SIG-M5 treated with dmso at 0.1 percent for 504 hours (cell line): ENCODE results near the gene OR7D4.
"Not testable (repeated sequence)": the region's sequence is repeated elsewhere in the genome, so short reads cannot be mapped to it uniquely, and the experiment has no call there.

Source experiments
- DNase-seq: peaks from one replicate; lab custom pipeline; 2025; ENCODE audit not compliant: unreplicated experiment; lab: John Stamatoyannopoulos, UW

Gene OR7D4

GRCh38 chr19:9219489-9219888 lies at the start of gene OR7D4:
Gene OR7D4 (minus strand): TSS chr19:9219589. CDS start chr19:9214837, 4,752 bp downstream.
- no peak for DNase-seq

- DNase-seq, result no peak
Measured at GRCh38 chr19:9251236-9251635, 31.8 kb upstream of the OR7D4 start.

DNA sequence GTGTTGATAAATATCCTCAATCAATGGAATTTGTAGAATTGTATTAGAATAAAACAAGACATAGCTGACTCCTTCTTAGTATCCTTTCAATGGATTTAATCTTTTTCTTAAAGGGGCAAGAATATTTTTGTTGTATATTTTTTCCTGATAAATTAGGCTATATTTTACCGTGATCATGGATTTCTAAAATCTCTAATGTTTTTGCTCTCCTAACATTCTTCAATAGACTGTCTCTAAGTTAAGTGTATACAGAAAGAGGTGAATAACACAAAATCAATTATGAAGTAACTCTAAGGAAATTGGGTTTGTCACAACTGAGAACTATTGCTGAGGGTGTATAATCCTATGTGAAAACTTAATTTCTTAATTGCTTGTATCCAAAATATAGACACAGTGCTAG lies 31.2 kb upstream of the OR7D4 start, which contains the start of gene OR7E24:
Gene OR7E24 (plus strand): TSS at position 301 of the 400 bp plus-strand sequence. CDS start 114 bp downstream, outside the sequence.
- no peak for DNase-seq

DNA sequence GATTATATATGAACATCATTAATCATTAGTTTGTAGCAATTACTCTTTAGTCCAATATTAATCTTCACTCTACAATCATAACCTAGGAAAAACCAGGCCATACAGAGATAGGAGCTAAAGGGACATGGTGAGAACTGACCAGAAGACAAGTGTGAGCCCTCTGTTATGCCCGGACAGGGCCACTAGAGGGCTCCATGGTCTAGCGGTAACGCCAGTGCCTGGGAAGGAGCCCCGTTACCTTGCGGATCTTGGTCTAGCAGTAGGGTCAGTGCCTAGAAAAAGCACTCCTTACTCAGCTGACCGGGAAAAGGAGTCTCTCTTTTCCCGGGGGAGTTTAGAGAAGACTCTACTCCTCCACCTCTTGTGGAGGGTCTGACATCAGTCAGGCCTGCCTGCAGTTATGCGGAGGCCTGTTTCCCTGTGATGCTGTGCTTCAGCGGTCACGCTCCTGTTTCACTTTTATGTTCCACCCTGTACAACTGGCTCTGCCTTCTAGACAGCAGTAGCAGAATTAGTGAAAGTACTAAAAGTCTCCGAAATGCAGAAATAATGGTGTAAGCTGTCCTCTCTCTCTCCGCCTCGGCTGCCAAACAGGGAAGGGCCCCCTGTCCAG lies 13.8 kb downstream of the OR7D4 start:
- DNase-seq, result peak; percentile 20

- DNase-seq, result not testable (repeated sequence)
Measured at GRCh38 chr19:9198044-9198443, 21.3 kb downstream of the OR7D4 start.

GRCh38 chr19:9189535-9189934 lies 29.9 kb downstream of the OR7D4 start:
- no peak for DNase-seq

- DNase-seq, result no peak
Measured at GRCh38 chr19:9187191-9187590, 32.2 kb downstream of the OR7D4 start.

GRCh38 chr19:9183000-9183399 lies 36.4 kb downstream of the OR7D4 start:
- DNase-seq, result no peak

- DNase-seq, result no peak
Measured at GRCh38 chr19:9178901-9179300, 40.5 kb downstream of the OR7D4 start, which contains the start of gene OR7D2. Gene OR7D2 (plus strand): TSS chr19:9178979. CDS start chr19:9185782, 6,803 bp downstream.

DNA sequence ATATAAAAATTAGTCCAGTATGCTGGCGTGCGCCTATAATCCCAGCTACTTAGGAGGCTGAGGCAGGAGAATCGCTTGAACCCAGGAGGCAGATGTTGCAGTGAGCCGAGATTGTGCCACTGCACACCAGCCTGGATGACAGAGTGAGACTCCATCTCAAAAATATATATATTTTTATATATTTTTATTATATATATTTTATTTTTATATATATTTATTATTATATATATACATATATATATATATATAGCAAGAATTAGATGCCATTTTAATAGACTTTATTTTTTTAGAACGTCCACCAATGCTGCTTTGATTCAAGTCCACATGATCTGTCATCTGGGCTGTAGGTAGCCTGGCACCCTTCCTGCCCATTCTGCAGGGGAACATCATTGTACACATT lies 44.1 kb downstream of the OR7D4 start:
- no peak for DNase-seq

DNA sequence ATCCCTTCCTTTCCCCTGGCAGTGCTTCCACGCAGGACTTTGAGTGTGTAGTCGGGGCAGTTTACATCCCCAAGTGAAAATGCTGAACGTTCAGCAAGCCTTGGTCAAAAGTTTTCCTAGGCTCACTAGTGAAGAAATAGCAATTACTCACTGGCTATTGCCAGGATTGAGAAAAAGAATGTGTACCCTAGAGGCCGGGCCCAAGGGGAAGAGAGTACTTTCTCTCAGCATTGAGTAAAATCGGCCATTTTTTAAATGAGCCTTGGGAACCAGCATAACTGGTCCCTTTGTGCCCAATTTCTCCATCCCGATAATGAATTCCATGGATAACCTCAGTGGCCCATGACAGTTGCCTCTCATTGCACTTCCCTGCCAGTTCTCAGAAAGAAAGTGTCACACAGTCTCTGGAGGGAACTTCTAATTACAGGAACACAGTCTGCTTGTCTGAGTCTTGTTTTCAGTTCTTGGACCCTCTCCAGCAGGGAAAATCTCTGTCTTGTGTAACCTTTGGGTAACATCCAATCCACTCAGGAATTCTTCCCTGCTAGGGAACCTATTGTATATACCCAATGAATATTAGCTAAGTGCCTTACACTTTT lies 47.9 kb downstream of the OR7D4 start:
- no peak for DNase-seq

DNA sequence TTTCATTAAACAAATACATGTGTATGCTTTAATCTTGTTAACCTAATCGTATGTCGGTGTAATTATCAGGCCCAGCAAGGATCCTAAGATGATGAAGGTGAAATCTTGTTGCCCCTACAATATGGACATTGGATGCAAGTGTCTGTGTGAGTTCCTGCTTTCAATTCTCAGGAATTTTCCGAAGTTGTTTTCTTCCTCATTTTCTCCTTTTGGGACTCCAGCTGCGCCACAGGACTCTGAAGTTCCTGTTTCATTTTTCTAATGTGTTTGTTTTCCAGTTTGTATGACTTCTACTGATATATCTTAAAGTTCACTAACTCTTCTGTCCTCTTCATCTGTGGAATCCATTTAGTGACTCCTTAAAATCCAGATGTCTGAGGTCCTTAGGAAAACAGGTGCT lies 52.5 kb downstream of the OR7D4 start:
- no peak for DNase-seq

DNA sequence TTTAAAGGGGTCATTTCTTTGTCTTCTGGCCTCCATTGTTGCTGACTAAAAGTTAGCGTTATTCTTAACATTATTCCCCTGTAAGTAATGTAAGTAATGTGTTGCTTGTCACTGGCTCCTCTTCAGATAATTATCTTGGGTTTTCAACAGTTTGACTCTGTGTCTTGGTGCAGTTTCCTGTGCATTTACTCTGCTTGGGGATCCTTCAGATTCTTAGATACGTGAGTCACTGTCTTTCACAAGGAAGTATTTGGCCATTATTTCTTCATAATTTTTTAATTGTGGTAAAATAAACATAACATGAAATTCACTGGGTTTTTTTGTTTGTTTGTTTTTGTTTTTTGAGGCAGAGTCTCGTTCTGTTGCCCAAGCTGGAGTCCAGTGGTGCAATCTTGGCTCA lies 54.1 kb downstream of the OR7D4 start:
- no peak for DNase-seq

DNA sequence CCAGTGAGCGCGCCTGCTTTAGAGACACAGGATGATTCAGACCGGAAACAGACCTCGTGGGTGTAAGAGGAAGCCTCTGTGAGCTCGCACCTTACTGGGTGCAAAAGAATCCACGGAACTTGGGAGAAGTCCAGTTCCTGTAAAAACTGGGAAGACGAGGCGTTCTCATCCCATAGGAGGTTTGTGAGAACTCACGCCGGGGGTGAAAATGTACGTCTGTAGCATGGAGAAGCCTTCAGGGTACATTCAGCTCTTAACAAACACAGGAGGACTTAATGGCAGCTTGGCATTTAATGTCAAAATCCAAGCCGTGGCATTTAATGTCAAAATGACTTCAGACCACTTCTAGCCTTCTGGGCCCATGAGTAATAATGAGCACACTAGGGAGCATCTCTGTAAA lies 58.0 kb downstream of the OR7D4 start:
- DNase-seq, result no peak
